HEK293T (cell line): Measurements from ENCODE around the gene CDC34.
A peak's percentile ranks its signal among the peaks of the same experiment; 100 is the strongest.

Experiments
- CTCF ChIA-PET: fragments of 350-600 bp; formaldehyde crosslinking; extraction: SDS; loops from one replicate; lab custom pipeline; 2021; ENCODE audit warnings: antibody characterized with exemption, inconsistent platforms; lab: Yijun Ruan, JAX
- POLR2A ChIA-PET: fragments of 350-600 bp; formaldehyde crosslinking; extraction: SDS; loops from one replicate; lab custom pipeline; 2020; ENCODE audit warnings: antibody characterized with exemption, inconsistent platforms; lab: Yijun Ruan, JAX
- DNase-seq: peaks from one replicate; pipeline ENCODE4 v3.0.0; 2012; ENCODE audit warnings: mixed read lengths; ENCODE audit errors: extremely low spot score
- ARNT ChIP-seq: fragments of 450-650 bp; IDR thresholded peaks from 2 replicates; pipeline ENCODE4 v1.6.1; 2017; ENCODE audit warnings: mild to moderate bottlenecking
- BHLHE40 ChIP-seq: fragments of 450-650 bp; IDR thresholded peaks from 2 replicates; pipeline ENCODE4 v1.6.1; 2016; ENCODE audit warnings: mild to moderate bottlenecking, moderate library complexity, borderline replicate concordance
- CTBP1 ChIP-seq: fragments of 450-650 bp; IDR thresholded peaks from 2 replicates; pipeline ENCODE4 v1.6.1; 2016; ENCODE audit warnings: borderline replicate concordance
- ELF4 ChIP-seq: fragments of 450-650 bp; IDR thresholded peaks from 2 replicates; pipeline ENCODE4 v1.6.1; 2017; ENCODE audit warnings: antibody characterized with exemption
- FOXA1 ChIP-seq: fragments of 450-650 bp; IDR thresholded peaks from 2 replicates; pipeline ENCODE4 v1.6.1; 2016; ENCODE audit warnings: mild to moderate bottlenecking
- FOXK2 ChIP-seq: fragments of 450-650 bp; IDR thresholded peaks from 2 replicates; pipeline ENCODE4 v1.6.1; 2016; ENCODE audit warnings: mild to moderate bottlenecking
- FOXM1 ChIP-seq: fragments of 450-650 bp; IDR thresholded peaks from 2 replicates; pipeline ENCODE4 v1.6.1; 2017; ENCODE audit warnings: mild to moderate bottlenecking, borderline replicate concordance
- HDGF ChIP-seq: fragments of 450-650 bp; IDR thresholded peaks from 2 replicates; pipeline ENCODE4 v1.6.1; 2017; ENCODE audit warnings: antibody characterized with exemption, borderline replicate concordance
- L3MBTL2 ChIP-seq: fragments of 450-650 bp; conservative IDR thresholded peaks from 2 replicates; pipeline ENCODE4 v1.6.1; 2016; ENCODE audit warnings: mild to moderate bottlenecking
- LEF1 ChIP-seq: fragments of 450-650 bp; IDR thresholded peaks from 2 replicates; pipeline ENCODE4 v1.6.1; 2017; ENCODE audit warnings: mild to moderate bottlenecking, borderline replicate concordance
- NFRKB ChIP-seq: fragments of 450-650 bp; IDR thresholded peaks from 2 replicates; pipeline ENCODE4 v1.6.1; 2016; ENCODE audit warnings: mild to moderate bottlenecking, moderate library complexity
- SP1 ChIP-seq: fragments of 450-650 bp; IDR thresholded peaks from 2 replicates; pipeline ENCODE4 v1.6.1; 2017
- SUZ12 ChIP-seq: fragments of 450-650 bp; IDR thresholded peaks from 2 replicates; pipeline ENCODE4 v1.6.1; 2016; ENCODE audit warnings: mild to moderate bottlenecking
- TARDBP ChIP-seq: fragments of 450-650 bp; IDR thresholded peaks from 2 replicates; pipeline ENCODE4 v1.6.1; 2016
- ZNF384 ChIP-seq: fragments of 450-650 bp; IDR thresholded peaks from 2 replicates; pipeline ENCODE4 v1.6.1; 2016
- TF ChIP-seq, protein P1 (sequence below): fragments of 450-650 bp; IDR thresholded peaks from 2 replicates; pipeline ENCODE4 v1.6.1; 2016

The CDC34 gene

GRCh38 chr19:570937-571565 lies 39.5 kb downstream of the CDC34 start:
- peak; percentile 32 for DNase-seq
- TF ChIP-seq HDGF (0 out of 2 replicates have a peak, but pooled peaks have one; percentile 43), SUZ12 (no peak), L3MBTL2 (peak; percentile 82)
- CTCF ChIA-PET, result no interaction called here
- POLR2A ChIA-PET, result interaction anchor here (0.9 kb wide), 1 partner anchor 39 kb away, joined by 5 read pairs; the partner anchor contains the start of gene CDC34

- POLR2A ChIA-PET, result interaction anchor here (0.9 to 1.1 kb wide), 4 partner anchors 16 to 83 kb away, joined by 3 to 5 read pairs (median 3); partner anchors contain the start of gene CDC34
- CTCF ChIA-PET, result no interaction called here
- TF ChIP-seq FOXK2, result no peak
- no peak for TF ChIP-seq HDGF
- no peak for TF ChIP-seq NFRKB
- no peak for TF ChIP-seq FOXA1
- no peak for TF ChIP-seq SP1
- DNase-seq, result no peak
These were observed 40.0 kb downstream of the CDC34 start for GRCh38 chr19:571566-571974.

- CTCF ChIA-PET, result no interaction called here
- POLR2A ChIA-PET, result interaction anchor here (0.9 to 1.1 kb wide), 5 partner anchors 16 to 83 kb away, joined by 3 to 5 read pairs (median 3); partner anchors contain the start of gene CDC34
- TF ChIP-seq LEF1 (0 out of 2 replicates have a peak, but pooled peaks have one; percentile 14), ARNT (peak; percentile 66), TARDBP (no peak), L3MBTL2 (0 out of 2 replicates have a peak, but pooled peaks have one; percentile 13), HDGF (no peak)
- peak; percentile 99 for DNase-seq
These were observed 40.7 kb downstream of the CDC34 start, which contains the start of gene BSG for GRCh38 chr19:572140-572742. Gene BSG, plus strand, starts transcription at chr19:572596. Its CDS starts 39 bp downstream, at chr19:572635.

- CTCF ChIA-PET, result no interaction called here
- POLR2A ChIA-PET, result interaction anchor here (1.0 to 1.1 kb wide), 2 partner anchors 41 to 55 kb away, joined by 3 read pairs; partner anchors contain the start of gene CDC34
- no peak for DNase-seq
- TF ChIP-seq ARNT (no peak), CTBP1 (no peak), L3MBTL2 (0 out of 2 replicates have a peak, but pooled peaks have one; percentile 21), FOXK2 (no peak), SUZ12 (no peak), LEF1 (no peak), HDGF (no peak)
- TF ChIP-seq, protein P1, sequence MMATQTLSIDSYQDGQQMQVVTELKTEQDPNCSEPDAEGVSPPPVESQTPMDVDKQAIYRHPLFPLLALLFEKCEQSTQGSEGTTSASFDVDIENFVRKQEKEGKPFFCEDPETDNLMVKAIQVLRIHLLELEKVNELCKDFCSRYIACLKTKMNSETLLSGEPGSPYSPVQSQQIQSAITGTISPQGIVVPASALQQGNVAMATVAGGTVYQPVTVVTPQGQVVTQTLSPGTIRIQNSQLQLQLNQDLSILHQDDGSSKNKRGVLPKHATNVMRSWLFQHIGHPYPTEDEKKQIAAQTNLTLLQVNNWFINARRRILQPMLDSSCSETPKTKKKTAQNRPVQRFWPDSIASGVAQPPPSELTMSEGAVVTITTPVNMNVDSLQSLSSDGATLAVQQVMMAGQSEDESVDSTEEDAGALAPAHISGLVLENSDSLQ, result no peak
These were observed 41.4 kb downstream of the CDC34 start for GRCh38 chr19:572743-573518.

DNA sequence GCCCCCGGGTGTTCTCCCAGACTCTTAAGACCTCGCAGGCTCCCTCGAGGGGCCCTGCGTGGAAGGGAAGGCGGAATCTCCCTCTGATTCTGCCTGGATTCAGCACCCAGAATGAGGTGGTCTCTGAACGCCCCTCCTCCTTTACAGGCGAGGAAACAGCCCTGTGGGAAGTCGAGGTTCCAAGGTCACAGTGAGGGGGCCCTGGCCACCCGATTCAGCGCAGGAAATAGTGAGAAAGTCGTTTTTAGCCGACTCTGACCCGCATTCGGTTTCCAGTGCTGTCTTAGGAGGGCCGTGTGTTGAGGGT lies 41.9 kb downstream of the CDC34 start:
- ChIA-PET POLR2A (no interaction called here), CTCF (no interaction called here)
- TF ChIP-seq FOXA1 (no peak), FOXK2 (no peak), HDGF (no peak), SUZ12 (no peak), LEF1 (no peak), L3MBTL2 (no peak), BHLHE40 (no peak), SP1 (no peak), TARDBP (no peak), ZNF384 (no peak), ELF4 (no peak), FOXM1 (no peak), ARNT (no peak), NFRKB (no peak), CTBP1 (no peak)
- TF ChIP-seq, protein P1, result no peak
- no peak for DNase-seq

GRCh38 chr19:574658-575526 lies 43.3 kb downstream of the CDC34 start:
- no peak for DNase-seq
- CTCF ChIA-PET, result no interaction called here
- TF ChIP-seq LEF1 (no peak), NFRKB (no peak), BHLHE40 (no peak), ARNT (no peak), SUZ12 (no peak), CTBP1 (no peak), ELF4 (no peak), ZNF384 (no peak), FOXA1 (no peak), SP1 (no peak), L3MBTL2 (no peak), HDGF (no peak), FOXK2 (no peak), TARDBP (no peak), FOXM1 (no peak)
- TF ChIP-seq, protein P1, result no peak
- POLR2A ChIA-PET, result interaction anchor here (0.9 to 1.7 kb wide), 4 partner anchors 9 to 60 kb away, joined by 3 to 9 read pairs (median 4); partner anchors contain the start of gene CDC34
